Tibial artery (tissue), 4 donors: Measurements from ENCODE around the gene SMARCD1.

Source experiments
- DNase-seq, 2 donors: peaks; one replicate each; pipeline ENCODE4 v3.0.0-alpha.2; 2019
- H3K27ac ChIP-seq, 2 donors: fragments of 200-600 bp; sonication (generic) in 1 of 2; 1 replicate in 1 of 2; 2 replicates in 1 of 2; pipeline ENCODE4 v1.5.1; 2018 to 2019; ENCODE audit warnings: mild to moderate bottlenecking in 1 of 2
- H3K27me3 ChIP-seq, 2 donors: fragments of 200-600 bp; sonication (generic) in 1 of 2; one replicate each; pipeline versions ENCODE4 v1.5.1 to v1.6.0; 2016 to 2019
- H3K36me3 ChIP-seq, 3 donors: fragments of 200-600 bp; sonication (generic) in 2 of 3; one replicate each; pipeline ENCODE4 v1.5.1; 2016 to 2019; ENCODE audit warnings: mild to moderate bottlenecking in 2 of 3
- H3K4me1 ChIP-seq, 4 donors: fragments of 200-600 bp; sonication (generic) in 2 of 4; 1 replicate in 3 of 4; 2 replicates in 1 of 4; pipeline ENCODE4 v1.5.1; 2016 to 2019
- H3K4me3 ChIP-seq, 2 donors: fragments of 200-600 bp; sonication (generic) in 1 of 2; 1 replicate in 1 of 2; 2 replicates in 1 of 2; pipeline ENCODE4 v1.5.1; 2018 to 2019; ENCODE audit warnings: mild to moderate bottlenecking in 2 of 2
- H3K9me3 ChIP-seq, 3 donors: fragments of 200-600 bp; sonication (generic) in 1 of 3; one replicate each; pipeline ENCODE4 v1.5.1; 2016 to 2019
- intact Hi-C: fragments of 100-400 bp; cut with DNase I; formaldehyde crosslinking; loops from one replicate; pipeline ENCODE4 v1.15.0; 2023; ENCODE audit warnings: low total_unique reads
- TF ChIP-seq, protein P1 (sequence below), 2 experiments: fragments of 200-600 bp in 1 of 2; fragments of 450-650 bp in 1 of 2; IDR thresholded peaks; one replicate each; pipeline ENCODE4 v1.5.1; 2017 to 2019; ENCODE audit warnings: antibody characterized with exemption in 2 of 2, mild to moderate bottlenecking in 1 of 2, moderate library complexity in 1 of 2

The SMARCD1 gene

DNA sequence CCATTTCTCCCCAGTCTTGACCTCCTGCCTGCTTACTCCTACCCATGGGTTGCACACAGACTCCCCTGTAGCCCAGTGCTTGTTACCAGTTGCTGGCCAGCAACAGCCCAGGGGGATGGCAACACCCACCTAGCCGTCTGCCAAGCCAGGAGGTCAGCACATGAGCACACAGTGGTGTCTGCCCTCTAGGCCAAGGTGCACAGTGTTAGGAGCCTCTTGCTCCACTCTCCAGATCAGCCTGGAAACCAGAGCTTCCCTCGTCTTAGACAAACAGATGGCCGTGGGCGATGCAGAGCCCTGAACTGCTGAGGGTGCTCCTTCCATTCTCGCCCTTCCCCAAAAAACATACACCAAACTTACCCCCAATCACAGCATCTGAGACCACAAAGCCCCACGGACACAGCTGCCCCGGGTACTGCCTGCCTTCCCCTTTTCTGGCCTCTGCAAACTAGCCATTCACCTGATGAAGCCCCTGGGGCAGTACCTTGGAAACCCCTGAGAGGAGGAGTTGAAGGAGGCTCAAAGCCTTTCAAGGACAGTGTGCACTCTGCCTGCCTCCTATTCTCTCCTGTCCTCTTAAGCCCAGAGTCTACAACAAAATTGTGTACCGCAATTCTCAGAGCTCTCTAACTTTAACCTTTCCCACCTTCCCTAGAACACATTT is 17.6 kb downstream of the SMARCD1 start:
- intact Hi-C loops = no loop called here
- Histone ChIP-seq H3K27ac (no peak overlapping the region), H3K27me3 (no peaks in the 10 kb centered on the region), H3K9me3 (no peaks in the 10 kb centered on the region), H3K4me1 (peaks cover 0 to 18% (median 13%) of the 10 kb centered on the region in 4 donors), H3K4me3 (no peak overlapping the region), H3K36me3 (peaks cover 19 to 42% (median 29%) of the 10 kb centered on the region in 3 donors)
- TF ChIP-seq, protein P1, sequence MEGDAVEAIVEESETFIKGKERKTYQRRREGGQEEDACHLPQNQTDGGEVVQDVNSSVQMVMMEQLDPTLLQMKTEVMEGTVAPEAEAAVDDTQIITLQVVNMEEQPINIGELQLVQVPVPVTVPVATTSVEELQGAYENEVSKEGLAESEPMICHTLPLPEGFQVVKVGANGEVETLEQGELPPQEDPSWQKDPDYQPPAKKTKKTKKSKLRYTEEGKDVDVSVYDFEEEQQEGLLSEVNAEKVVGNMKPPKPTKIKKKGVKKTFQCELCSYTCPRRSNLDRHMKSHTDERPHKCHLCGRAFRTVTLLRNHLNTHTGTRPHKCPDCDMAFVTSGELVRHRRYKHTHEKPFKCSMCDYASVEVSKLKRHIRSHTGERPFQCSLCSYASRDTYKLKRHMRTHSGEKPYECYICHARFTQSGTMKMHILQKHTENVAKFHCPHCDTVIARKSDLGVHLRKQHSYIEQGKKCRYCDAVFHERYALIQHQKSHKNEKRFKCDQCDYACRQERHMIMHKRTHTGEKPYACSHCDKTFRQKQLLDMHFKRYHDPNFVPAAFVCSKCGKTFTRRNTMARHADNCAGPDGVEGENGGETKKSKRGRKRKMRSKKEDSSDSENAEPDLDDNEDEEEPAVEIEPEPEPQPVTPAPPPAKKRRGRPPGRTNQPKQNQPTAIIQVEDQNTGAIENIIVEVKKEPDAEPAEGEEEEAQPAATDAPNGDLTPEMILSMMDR (IDR thresholded peaks at IDR 0.05) = no peak
- DNase-seq = no peak

DNA sequence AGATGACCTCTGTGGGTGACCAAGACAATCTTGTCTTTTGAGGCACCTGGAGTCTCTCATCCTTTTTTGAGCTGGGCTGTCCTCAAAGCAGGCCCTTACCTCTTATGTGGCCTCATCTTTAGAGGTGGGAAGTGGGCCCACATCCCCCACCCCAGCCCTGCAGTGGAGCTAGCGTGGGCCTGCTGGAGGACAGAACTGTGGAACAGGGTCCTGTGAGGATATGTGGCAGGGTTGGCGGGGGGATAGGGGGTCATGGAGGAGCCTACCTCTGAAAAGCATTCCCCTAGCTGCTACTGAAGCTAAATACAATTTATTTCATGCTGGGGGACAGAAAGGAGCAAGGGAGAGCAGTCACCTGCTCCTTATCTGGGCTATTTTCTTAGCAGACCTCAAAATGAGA is 18.2 kb downstream of the SMARCD1 start:
- Histone ChIP-seq H3K4me3 (no peak overlapping the region), H3K4me1 (peaks cover 0 to 18% (median 13%) of the 10 kb centered on the region in 4 donors), H3K27me3 (no peaks in the 10 kb centered on the region), H3K9me3 (no peaks in the 10 kb centered on the region), H3K36me3 (peaks cover 13 to 36% (median 24%) of the 10 kb centered on the region in 3 donors), H3K27ac (no peak overlapping the region)
- TF ChIP-seq, protein P1 (IDR thresholded peaks at IDR 0.05) = no peak
- DNase-seq = no peak
- intact Hi-C loops = no loop called here

DNA sequence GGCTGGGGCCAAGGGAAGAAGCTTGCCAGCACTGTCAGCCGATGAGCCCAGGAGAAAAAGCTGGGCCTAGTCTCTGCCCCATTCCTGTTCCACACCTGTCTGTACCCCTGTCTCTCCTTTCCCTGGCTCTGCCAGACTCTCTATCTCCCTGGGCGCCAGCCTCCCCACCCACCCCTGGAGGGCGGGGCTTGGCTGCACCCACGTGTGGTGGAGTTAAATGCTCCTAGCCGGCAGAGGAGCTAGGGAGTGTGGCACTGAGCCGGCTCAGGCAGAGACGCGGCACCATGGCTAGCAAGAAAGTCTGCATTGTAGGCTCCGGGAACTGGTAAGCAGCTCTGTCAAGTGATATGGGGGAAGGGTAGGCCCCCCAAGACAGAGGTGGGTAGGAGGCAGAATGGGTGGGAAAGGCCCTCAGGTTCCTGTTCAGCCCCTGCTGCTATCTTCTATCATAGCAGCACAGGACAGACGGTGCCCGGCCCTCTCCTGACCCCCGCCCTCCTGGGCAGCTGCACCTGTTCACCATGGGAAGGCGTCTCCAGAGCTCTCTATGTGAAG is 18.7 kb downstream of the SMARCD1 start, which contains the start of gene GPD1:
Gene GPD1, plus strand, starts transcription at position 242 of the 555 bp plus-strand sequence. Its CDS starts 43 bp downstream, at position 285.
- no peak within 1 kb of the TSS for H3K27ac ChIP-seq

DNA sequence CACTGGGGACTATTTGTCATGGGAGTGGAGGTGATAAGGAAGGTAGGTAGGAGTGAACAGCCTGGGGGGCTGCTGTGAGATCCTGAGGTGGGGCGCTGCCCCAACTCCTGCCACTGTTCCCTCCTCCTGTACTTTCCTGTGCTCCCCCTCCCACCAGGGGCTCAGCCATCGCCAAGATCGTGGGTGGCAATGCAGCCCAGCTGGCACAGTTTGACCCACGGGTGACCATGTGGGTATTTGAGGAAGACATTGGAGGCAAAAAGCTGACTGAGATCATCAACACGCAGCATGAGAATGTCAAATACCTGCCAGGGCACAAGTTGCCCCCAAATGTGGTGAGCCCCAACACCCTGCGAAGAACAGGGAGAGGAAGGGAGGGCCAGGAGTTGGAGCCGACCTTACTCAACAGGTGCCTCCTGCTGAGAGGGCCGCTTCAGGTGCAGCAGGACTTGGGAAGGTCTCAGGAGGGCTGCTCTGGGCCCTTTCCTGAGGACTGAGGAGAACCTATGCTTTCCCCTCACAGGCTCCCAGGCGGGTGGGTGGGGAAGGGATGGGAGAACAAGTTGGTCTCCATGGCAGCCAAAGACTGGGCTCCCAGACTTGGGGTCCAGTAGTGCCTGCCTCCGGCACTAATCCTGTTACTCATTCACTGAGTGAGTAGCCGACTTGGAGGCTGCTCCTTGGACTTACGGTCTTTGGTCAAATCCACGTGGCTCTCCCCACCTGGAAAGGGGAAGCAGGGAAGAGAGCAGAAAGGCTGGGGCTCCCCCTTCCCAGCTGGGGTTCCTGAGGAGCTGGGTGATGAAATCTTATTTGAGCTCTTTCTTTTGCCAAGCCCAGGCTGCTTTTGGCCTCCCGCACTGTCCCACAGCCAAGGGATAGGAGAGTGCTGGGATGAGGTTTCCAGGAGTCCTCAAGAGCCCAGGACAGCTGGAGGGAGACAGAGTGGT is 19.6 kb downstream of the SMARCD1 start:
- intact Hi-C loops = no loop called here
- TF ChIP-seq, protein P1 (IDR thresholded peaks at IDR 0.05) = no peak
- peaks cover 0 to 30% (median 20%) of the 10 kb centered on the region in 4 donors for H3K4me1 ChIP-seq
- no peak overlapping the region for H3K4me3 ChIP-seq
- H3K27me3 ChIP-seq = no peaks in the 10 kb centered on the region
- H3K9me3 ChIP-seq = no peaks in the 10 kb centered on the region
- H3K27ac ChIP-seq = no peak overlapping the region
- H3K36me3 ChIP-seq = peaks cover under 1 to 23% (median 10%) of the 10 kb centered on the region in 3 donors
- peak in 1 of 2 donors; percentile 35 for DNase-seq

More for the DNA sequence above, 18.7 kb downstream of the SMARCD1 start, which contains the start of gene GPD1:
- no peaks in the 10 kb centered on the region for H3K9me3 ChIP-seq
- no peaks in the 10 kb centered on the region for H3K27me3 ChIP-seq
- H3K36me3 ChIP-seq = peaks cover 8 to 31% (median 19%) of the 10 kb centered on the region in 3 donors
- H3K4me3 ChIP-seq = no peak within 1 kb of the TSS
- DNase-seq = peak in 1 of 2 donors; percentile 82
- intact Hi-C loops = no loop called here
- peaks cover 0 to 21% (median 13%) of the 10 kb centered on the region in 4 donors for H3K4me1 ChIP-seq
- TF ChIP-seq, protein P1 (IDR thresholded peaks at IDR 0.05) = no peak

DNA sequence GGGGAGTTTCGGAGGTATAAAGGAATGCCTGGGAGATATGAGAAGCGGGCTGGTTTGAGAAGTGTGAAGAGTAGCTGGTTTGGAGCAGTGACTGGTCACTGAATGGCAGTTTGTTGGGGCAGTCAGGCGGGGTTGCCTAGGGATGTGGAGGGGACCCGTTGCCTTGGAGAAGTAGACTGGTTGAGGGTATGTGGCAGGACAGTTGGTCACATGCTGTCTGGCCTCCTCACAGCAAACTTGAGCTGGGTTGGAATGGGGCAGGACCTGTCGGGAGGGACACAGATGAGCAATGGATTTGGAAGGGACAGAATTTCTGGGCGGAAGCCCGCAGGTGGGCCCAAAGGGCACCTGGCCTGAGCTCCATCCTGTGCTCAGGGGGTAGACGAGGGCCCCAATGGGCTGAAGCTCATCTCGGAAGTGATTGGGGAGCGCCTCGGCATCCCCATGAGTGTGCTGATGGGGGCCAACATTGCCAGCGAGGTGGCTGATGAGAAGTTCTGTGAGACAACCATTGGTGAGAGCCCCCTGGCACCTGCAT is 20.8 kb downstream of the SMARCD1 start:
- Histone ChIP-seq H3K27me3 (no peaks in the 10 kb centered on the region), H3K4me3 (no peak overlapping the region), H3K36me3 (peaks cover 0 to 11% (median 0%) of the 10 kb centered on the region in 3 donors), H3K27ac (no peak overlapping the region), H3K4me1 (peaks cover 0 to 43% (median 33%) of the 10 kb centered on the region in 4 donors), H3K9me3 (no peaks in the 10 kb centered on the region)
- intact Hi-C loops = no loop called here
- TF ChIP-seq, protein P1 (IDR thresholded peaks at IDR 0.05) = no peak
- no peak for DNase-seq
